H1 (cell line): Measurements from ENCODE around the gene SMTNL1. TPM values are rescaled to one million over a fixed set of nuclear protein-coding genes. Genes with fewer than 3 reads are reported as not detected.
A peak's percentile ranks its signal among the peaks of the same experiment; 100 is the strongest.

Source experiments
- CTCF ChIA-PET: fragments of 300-600 bp; sonication (Branson Sonifier 250); formaldehyde crosslinking; loops from one replicate; lab custom pipeline; 2021; ENCODE audit not compliant: partially characterized antibody; lab: Charles Lee
- POLR2A ChIA-PET: fragments of 300-600 bp; sonication (Branson Sonifier 250); formaldehyde crosslinking; loops from one replicate; lab custom pipeline; 2021; ENCODE audit warnings: inconsistent platforms; ENCODE audit not compliant: partially characterized antibody; lab: Charles Lee
- DNase-seq, 2 experiments: peaks; one replicate each; pipeline versions ENCODE4 v3.0.0 to v3.0.0-alpha.2; 2010 to 2022; ENCODE audit warnings: low spot score in 2 of 2, low read depth in 1 of 2, mixed read lengths in 1 of 2
- FAIRE-seq: peaks from 2 replicates; lab custom pipeline; 2011; peaks lifted over from hg19 to GRCh38; lab: Jason Lieb, UNC
- H2AFZ ChIP-seq: 2 replicates; pipeline ENCODE4 v1.8.1; 2012; ENCODE audit warnings: low read length, inconsistent platforms
- H2AK5ac ChIP-seq: 2 replicates; pipeline ENCODE4 v1.6.1; 2013; ENCODE audit warnings: low read depth, low read length
- H2BK120ac ChIP-seq: replicated peaks from 2 replicates; pipeline ENCODE3; 2013; ENCODE audit warnings: low read depth, low read length, inconsistent platforms
- H2BK12ac ChIP-seq: 2 replicates; pipeline ENCODE4 v1.6.1; 2013; ENCODE audit warnings: low read depth, low read length
- H2BK15ac ChIP-seq: 2 replicates; pipeline ENCODE4 v1.6.1; 2013; ENCODE audit warnings: low read length
- H2BK20ac ChIP-seq: 2 replicates; pipeline ENCODE4 v1.6.1; 2013; ENCODE audit warnings: low read length
- H2BK5ac ChIP-seq: 2 replicates; pipeline ENCODE4 v1.6.1; 2013; ENCODE audit warnings: low read depth, low read length
- H3K14ac ChIP-seq: 2 replicates; pipeline ENCODE4 v1.6.1; 2013; ENCODE audit warnings: inconsistent platforms; ENCODE audit not compliant: insufficient read length
- H3K18ac ChIP-seq: 2 replicates; pipeline ENCODE4 v1.6.1; 2013; ENCODE audit warnings: low read length; ENCODE audit errors: extremely low read depth
- H3K23ac ChIP-seq: 2 replicates; pipeline ENCODE4 v1.6.1; 2013; ENCODE audit warnings: inconsistent platforms; ENCODE audit not compliant: insufficient read length
- H3K23me2 ChIP-seq: 2 replicates; pipeline ENCODE4 v1.6.1; 2013; ENCODE audit warnings: low read depth, low read length
- H3K27ac ChIP-seq: 2 replicates; pipeline ENCODE4 v1.6.1; 2011; ENCODE audit warnings: low read depth, low read length, inconsistent platforms
- H3K27me3 ChIP-seq, 4 experiments: replicated peaks in 1 of 4; 1 replicate in 1 of 4; 2 replicates in 3 of 4; pipeline versions ENCODE4 v1.6.1 to v1.8.1; 2011 to 2013; ENCODE audit warnings: low read length in 3 of 4, mild to moderate bottlenecking in 3 of 4, inconsistent platforms in 2 of 4, mixed read lengths in 2 of 4, moderate library complexity in 1 of 4; ENCODE audit not compliant: control insufficient read depth in 3 of 4, insufficient read depth in 3 of 4; ENCODE audit errors: extremely low read depth in 1 of 4
- H3K36me3 ChIP-seq, 4 experiments: 2 replicates each; pipeline versions ENCODE4 v1.6.1 to v1.8.1; 2011 to 2013; ENCODE audit warnings: mild to moderate bottlenecking in 4 of 4, low read length in 3 of 4, moderate library complexity in 2 of 4, control low read depth in 1 of 4, inconsistent platforms in 1 of 4; ENCODE audit not compliant: insufficient read depth in 4 of 4, control insufficient read depth in 2 of 4
- H3K4ac ChIP-seq: replicated peaks from 2 replicates; pipeline ENCODE3; 2013; ENCODE audit warnings: low read length, low read depth, mixed read lengths, inconsistent platforms; ENCODE audit not compliant: insufficient read length
- H3K4me1 ChIP-seq, 4 experiments: replicated peaks in 1 of 4; 1 replicate in 1 of 4; 2 replicates in 3 of 4; pipeline versions ENCODE4 v1.6.1 to v1.8.1; 2011 to 2013; ENCODE audit warnings: low read length in 3 of 4, inconsistent platforms in 2 of 4, mixed read lengths in 1 of 4; ENCODE audit not compliant: insufficient read depth in 4 of 4, control insufficient read depth in 3 of 4
- H3K4me2 ChIP-seq, 2 experiments: 2 replicates each; pipeline versions ENCODE4 v1.6.1 to v1.8.1; 2011 to 2013; ENCODE audit warnings: low read depth in 2 of 2, low read length in 2 of 2, control low read depth in 1 of 2, inconsistent platforms in 1 of 2, mild to moderate bottlenecking in 1 of 2; ENCODE audit not compliant: insufficient read depth in 1 of 2
- H3K4me3 ChIP-seq, 4 experiments: fragments of 200-600, 300-600 bp in 1 of 4; sonication (generic), shearing (Covaris generic), sonication (Bioruptor Twin) in 1 of 4; 2 replicates each; pipeline versions ENCODE4 v1.5.1 to v1.8.1; 2011 to 2016; ENCODE audit warnings: low read length in 4 of 4, low read depth in 3 of 4, control low read depth in 2 of 4, inconsistent platforms in 2 of 4, mild to moderate bottlenecking in 2 of 4, mixed read lengths in 1 of 4, moderate library complexity in 1 of 4; ENCODE audit not compliant: insufficient read depth in 2 of 4; ENCODE audit errors: extremely low read depth in 1 of 4
- H3K56ac ChIP-seq: replicated peaks from 2 replicates; pipeline ENCODE3; 2013; ENCODE audit warnings: low read depth, mild to moderate bottlenecking, mixed read lengths, low read length, inconsistent platforms; ENCODE audit not compliant: insufficient read length
- H3K79me1 ChIP-seq: 2 replicates; pipeline ENCODE4 v1.6.1; 2013; ENCODE audit warnings: low read depth, low read length, control low read depth
- H3K79me2 ChIP-seq, 2 experiments: 2 replicates each; pipeline versions ENCODE4 v1.6.1 to v1.8.1; 2012 to 2013; ENCODE audit warnings: low read length in 2 of 2, mild to moderate bottlenecking in 2 of 2, inconsistent platforms in 1 of 2; ENCODE audit not compliant: insufficient read depth in 2 of 2, control insufficient read depth in 1 of 2
- H3K9ac ChIP-seq, 4 experiments: replicated peaks in 1 of 4; 1 replicate in 1 of 4; 2 replicates in 3 of 4; pipeline versions ENCODE4 v1.6.1 to v1.8.1; 2011 to 2013; ENCODE audit warnings: low read depth in 3 of 4, low read length in 3 of 4, control low read depth in 2 of 4, mild to moderate bottlenecking in 2 of 4, moderate library complexity in 2 of 4, inconsistent platforms in 1 of 4; ENCODE audit errors: extremely low read depth in 1 of 4
- H3K9me3 ChIP-seq, 2 experiments: 2 replicates each; pipeline versions ENCODE4 v1.6.1 to v1.8.1; 2012 to 2013; ENCODE audit warnings: mild to moderate bottlenecking in 2 of 2, moderate library complexity in 2 of 2, control low read depth in 1 of 2, inconsistent platforms in 1 of 2, low read depth in 1 of 2, low read length in 1 of 2, mixed read lengths in 1 of 2; ENCODE audit not compliant: insufficient read depth in 2 of 2
- H4K20me1 ChIP-seq, 2 experiments: replicated peaks in 1 of 2; 2 replicates each; pipeline versions ENCODE3 to v1.8.1; 2011 to 2013; ENCODE audit warnings: inconsistent platforms in 2 of 2, low read length in 2 of 2, mild to moderate bottlenecking in 1 of 2; ENCODE audit not compliant: insufficient read depth in 2 of 2, control insufficient read depth in 1 of 2
- H4K5ac ChIP-seq: 2 replicates; pipeline ENCODE4 v1.6.1; 2013; ENCODE audit warnings: low read length, low read depth, mixed read lengths, inconsistent platforms; ENCODE audit not compliant: insufficient read length
- H4K8ac ChIP-seq: 2 replicates; pipeline ENCODE4 v1.8.0; 2013; ENCODE audit warnings: mild to moderate bottlenecking, moderate library complexity, low read length, inconsistent platforms; ENCODE audit not compliant: insufficient read depth; ENCODE audit errors: extremely low read depth
- H4K91ac ChIP-seq: replicated peaks from 2 replicates; pipeline ENCODE3; 2013; ENCODE audit warnings: low read length, mixed read lengths, inconsistent platforms; ENCODE audit not compliant: insufficient read length
- EGR1 ChIP-seq: IDR thresholded peaks from 2 replicates; pipeline ENCODE4 v1.6.1; 2011; ENCODE audit warnings: low read depth, low read length, borderline replicate concordance
- EZH2 ChIP-seq: fragments of 200-600 bp; sonication (generic); IDR thresholded peaks from 2 replicates; pipeline ENCODE4 v1.7.1; 2012; ENCODE audit warnings: low read depth, mild to moderate bottlenecking, moderate library complexity, low read length, inconsistent platforms; ENCODE audit not compliant: severe bottlenecking
- JUND ChIP-seq: IDR thresholded peaks from 2 replicates; pipeline ENCODE4 v1.6.1; 2011; ENCODE audit warnings: mild to moderate bottlenecking, improper control_type of control experiment, low read length
- NRF1 ChIP-seq: IDR thresholded peaks from 2 replicates; pipeline ENCODE4 v1.6.1; 2011; ENCODE audit warnings: mild to moderate bottlenecking, low read depth, low read length, improper control_type of control experiment
- POU5F1 ChIP-seq: IDR thresholded peaks from 2 replicates; pipeline ENCODE4 v1.6.1; 2011; ENCODE audit warnings: low read depth, mild to moderate bottlenecking, low read length, moderate library complexity
- RAD21 ChIP-seq, 2 experiments: IDR thresholded peaks in 1 of 2; conservative IDR thresholded peaks in 1 of 2; 2 replicates each; pipeline ENCODE4 v1.6.1; 2011; ENCODE audit warnings: low read depth in 2 of 2, low read length in 2 of 2, improper control_type of control experiment in 1 of 2, inconsistent platforms in 1 of 2, mild to moderate bottlenecking in 1 of 2, moderate library complexity in 1 of 2
- RFX5 ChIP-seq: IDR thresholded peaks from 2 replicates; pipeline ENCODE4 v1.6.1; 2011; ENCODE audit warnings: low read depth, low read length, improper control_type of control experiment, borderline replicate concordance
- RNF2 ChIP-seq: fragments of 200-900, 300-1000 bp; sonication (generic); IDR thresholded peaks from 2 replicates; pipeline ENCODE4 v1.7.1; 2016; ENCODE audit warnings: borderline replicate concordance, low read depth, mild to moderate bottlenecking, antibody characterized with exemption, low read length; ENCODE audit not compliant: poor library complexity, severe bottlenecking; ENCODE audit errors: missing control alignments
- TAF1 ChIP-seq: IDR thresholded peaks from 2 replicates; pipeline ENCODE4 v1.6.1; 2011; ENCODE audit warnings: mild to moderate bottlenecking, low read depth, low read length
- TCF12 ChIP-seq: IDR thresholded peaks from 2 replicates; pipeline ENCODE4 v1.6.1; 2011; ENCODE audit warnings: low read depth, mild to moderate bottlenecking, low read length
- TEAD4 ChIP-seq: IDR thresholded peaks from 2 replicates; pipeline ENCODE4 v1.6.1; 2012; ENCODE audit warnings: low read depth, low read length, inconsistent platforms, mixed read lengths
- WGBS, 2 experiments: shearing (Covaris generic) in 1 of 2; methylation state at CpG; one replicate each; pipeline versions ENCODE4 v1.1.6 to v1.1.7; 2013 to 2015; ENCODE audit warnings: low lambda C conversion rate in 2 of 2, mixed read lengths in 2 of 2, inconsistent platforms in 1 of 2, low coverage in 1 of 2, missing lambda C conversion rate in 1 of 2; ENCODE audit not compliant: insufficient replicate concordance in 2 of 2, insufficient coverage in 1 of 2, insufficient read length in 1 of 2; ENCODE audit errors: extremely low coverage in 1 of 2, missing lambda C conversion rate in 1 of 2; 5-methylcytosine and 5-hydroxymethylcytosine counted together
- polyA plus RNA-seq, 7 experiments: library from polyadenylated mRNA; depleted of rRNA in 3 of 7; stranded (reverse) in 5 of 7; unstranded in 2 of 7; fragments of >200 nt in 5 of 7; fragments of 200-250 nt in 2 of 7; gene quantifications; 1 replicate in 5 of 7; 2 replicates in 1 of 7; 4 replicates in 1 of 7; pipeline versions ENCODE4 v1.2.1 to v1.2.3, GENCODE V29; 2011 to 2013; ENCODE audit warnings: missing spikeins in 2 of 7, mixed read lengths in 2 of 7
- total RNA-seq: library from RNA; stranded (reverse); fragmentation: NEBNext Ultra II Directional; extraction: Animal tissue kit (Norgen Biotek cat#: 25700); gene quantifications from 2 replicates; pipeline ENCODE4 v1.2.1, GENCODE V29; 2021

SMTNL1 gene
- total and polyA plus RNA-seq, 2 of the 8 experiments (the other 6 are each of a cell fraction or from before 2014, with no cell fraction given): 0.18 TPM; not detected in 1

DNA sequence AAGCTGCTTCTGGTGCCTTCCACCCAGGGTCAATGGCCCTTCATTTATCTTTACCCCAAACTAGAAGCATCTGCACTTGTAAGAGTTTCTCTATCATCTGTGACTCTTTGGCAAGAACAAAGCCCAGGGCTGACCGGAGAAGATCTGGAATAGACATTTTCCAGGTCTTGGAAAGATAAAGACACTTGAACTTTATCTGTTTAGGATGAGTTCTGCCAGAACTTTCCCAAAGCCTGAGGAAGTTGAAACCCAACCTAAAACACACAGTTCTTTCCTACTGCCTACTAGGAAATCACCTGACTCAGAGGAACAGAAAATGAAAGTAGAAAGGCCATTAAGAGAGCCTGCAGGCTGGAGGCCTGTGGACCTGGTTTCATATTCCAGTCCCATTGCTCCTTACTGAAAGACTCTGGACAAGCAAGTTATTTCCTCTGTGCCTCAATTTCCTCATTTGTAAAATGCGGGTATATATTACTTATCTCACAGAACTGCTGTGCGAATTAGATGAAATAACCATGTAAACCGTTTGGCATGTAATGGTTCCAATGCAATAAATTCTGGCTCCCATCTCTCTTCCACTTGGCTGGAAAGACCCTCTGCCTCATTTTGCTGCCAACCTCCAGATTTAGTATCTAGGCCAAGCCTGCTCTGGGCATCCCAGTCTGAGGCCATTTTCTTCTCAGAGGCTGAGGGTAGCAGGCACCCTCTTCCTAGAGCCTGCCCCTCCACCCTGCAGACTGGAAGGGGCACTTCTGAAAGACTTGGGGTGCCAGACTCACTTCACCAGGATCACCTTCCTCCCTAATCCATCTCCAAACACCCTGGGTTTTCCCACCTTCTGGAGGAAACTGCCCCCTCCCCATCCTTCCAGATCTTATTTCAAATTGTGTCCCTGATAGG lies 28.9 kb downstream of the SMTNL1 start:
- Histone ChIP-seq H3K79me2 (peaks cover 0 to 25% of the 10 kb centered on the region in 2 experiments; a peak in 2 of 4 replicates), H2BK12ac (no peak overlapping the region), H4K91ac (no peak overlapping the region), H4K5ac (no peak overlapping the region), H3K56ac (no peak overlapping the region), H2AK5ac (no peak overlapping the region; the same call in 1 of the 2 replicates), H2BK120ac (no peak overlapping the region), H4K8ac (no peak overlapping the region), H3K27me3 (no peaks in the 10 kb centered on the region), H2BK5ac (no peak overlapping the region), H3K4ac (no peak overlapping the region), H2BK15ac (no peak overlapping the region), H3K4me2 (peak overlapping the region; percentile 85 to 91), H3K18ac (no peak overlapping the region), H3K9me3 (no peaks in the 10 kb centered on the region), H3K27ac (no peak overlapping the region), H3K14ac (no peak overlapping the region), H4K20me1 (peaks cover 0 to 2% of the 10 kb centered on the region in 2 experiments), H3K23me2 (peaks cover 6% of the 10 kb centered on the region; the same call in 1 of the 2 replicates), H3K79me1 (no peaks in the 10 kb centered on the region), H2AFZ (no peak overlapping the region), H3K4me1 (peaks cover 2 to 13% (median 4%) of the 10 kb centered on the region in 4 experiments; a peak in 6 of 7 replicates), H2BK20ac (no peak overlapping the region), H3K9ac (no peak overlapping the region), H3K4me3 (peak overlapping the region; percentile 5 to 84 (median 31); a peak in 3 of 8 replicates), H3K23ac (no peak overlapping the region), H3K36me3 (no peaks in the 10 kb centered on the region)
- FAIRE-seq (no peak), DNase-seq (no peak)
- CTCF ChIA-PET: interaction anchor here (0.7 to 9.6 kb wide), 5 partner anchors 49 to 97 kb away, joined by 3 to 357 read pairs (median 8); no protein-coding TSS in a partner anchor
- whole genome bisulfite sequencing, 2 experiments: 88% methylated on average over 4 of the region's 4 CpGs; no CpG with 5 or more reads in 1 of the 2 experiments
- POLR2A ChIA-PET: interaction anchor here (0.6 to 9.7 kb wide), 11 partner anchors 8 to 123 kb away, joined by 3 to 591 read pairs (median 6); partner anchors contain the start of genes TIMM10 and YPEL4
- no peak for TF ChIP-seq POU5F1
- TF ChIP-seq RFX5: no peak
- TF ChIP-seq EZH2: no peak
- TF ChIP-seq RAD21 (IDR thresholded peaks at IDR 0.05 in 1 of 2, conservative IDR thresholded peaks at IDR 0.05 in 1 of 2; ENCODE audit: low read depth in 2 of 2, low read length in 2 of 2): no peak
- no peak for TF ChIP-seq TAF1
- no peak for TF ChIP-seq TEAD4
- TF ChIP-seq RNF2: no peak
- TF ChIP-seq EGR1: no peak
- TF ChIP-seq TCF12: no peak
- TF ChIP-seq NRF1: no peak
- TF ChIP-seq JUND: no peak
